ENCODE results near the gene TARS1. TPM values are rescaled to one million over a fixed set of nuclear protein-coding genes. Genes with fewer than 3 reads are reported as not detected.

Gene TARS1
- total and polyA plus RNA-seq, 2 of the 13 experiments (the other 11 are each of a cell fraction or from before 2014, with no cell fraction given): 77.0 to 184 TPM

- peak; percentile 57; the same call in 1 of the 2 replicates for TF ChIP-seq ZNF609 (CRISPR knock-in tag; IDR thresholded peaks at IDR 0.05; ENCODE audit: borderline replicate concordance)
- TF ChIP-seq ZNF841 (CRISPR knock-in tag; IDR thresholded peaks at IDR 0.05; ENCODE audit: borderline replicate concordance): no peak
- TF ChIP-seq ATF2 (CRISPR knock-in tag; IDR thresholded peaks at IDR 0.05): peak; percentile 42; the same call in 1 of the 2 replicates
- no peak for TF ChIP-seq ZNF550 (CRISPR knock-in tag; IDR thresholded peaks at IDR 0.05; ENCODE audit: borderline replicate concordance)
- no peak for TF ChIP-seq ZNF383 (CRISPR knock-in tag; IDR thresholded peaks at IDR 0.05; ENCODE audit: borderline replicate concordance)
- TF ChIP-seq MYC (CRISPR knock-in tag; IDR thresholded peaks at IDR 0.05; ENCODE audit: borderline replicate concordance): peak; percentile 94; the same call in 1 of the 2 replicates
- TF ChIP-seq KLF13 (CRISPR knock-in tag; IDR thresholded peaks at IDR 0.05): no peak
- TF ChIP-seq NFE2L2 (IDR thresholded peaks at IDR 0.05; ENCODE audit: low read length): no peak
- no peak for TF ChIP-seq ZNF138 (CRISPR knock-in tag; IDR thresholded peaks at IDR 0.05; ENCODE audit: low read depth)
- peak; percentile 36; the same call in 1 of the 2 replicates for TF ChIP-seq ZNF580 (CRISPR knock-in tag; IDR thresholded peaks at IDR 0.05; ENCODE audit: borderline replicate concordance, low read depth)
- TF ChIP-seq KLF11 (CRISPR knock-in tag; IDR thresholded peaks at IDR 0.05): peak; percentile 22; the same call in 1 of the 2 replicates
- TF ChIP-seq CEBPG (CRISPR knock-in tag; IDR thresholded peaks at IDR 0.05): peak; percentile 99
- TF ChIP-seq ZNF441 (CRISPR knock-in tag; IDR thresholded peaks at IDR 0.05; ENCODE audit: borderline replicate concordance): no peak
- peak; percentile 67 for TF ChIP-seq SOX5 (CRISPR knock-in tag; IDR thresholded peaks at IDR 0.05; ENCODE audit: borderline replicate concordance)
- peak; percentile 93 for TF ChIP-seq KAT8 (CRISPR knock-in tag; IDR thresholded peaks at IDR 0.05)
- peak; percentile 75 for TF ChIP-seq FOXK2 (IDR thresholded peaks at IDR 0.05)
- peak; percentile 87 for TF ChIP-seq ZSCAN29 (CRISPR knock-in tag; conservative IDR thresholded peaks at IDR 0.05)
- TF ChIP-seq CHD4 (IDR thresholded peaks at IDR 0.05; ENCODE audit: borderline replicate concordance, low read length): no peak
- peak; percentile 38; the same call in 1 of the 2 replicates for TF ChIP-seq HDAC2 (CRISPR knock-in tag; IDR thresholded peaks at IDR 0.05)
- TF ChIP-seq HMG20B (CRISPR knock-in tag; conservative IDR thresholded peaks at IDR 0.05): no peak
- 0 out of 2 replicates have a peak, but pooled peaks have one; percentile 40 for TF ChIP-seq ZFP90 (CRISPR knock-in tag; IDR thresholded peaks at IDR 0.05; ENCODE audit: borderline replicate concordance)
- TF ChIP-seq ZNF788 (CRISPR knock-in tag; IDR thresholded peaks at IDR 0.05; ENCODE audit: borderline replicate concordance): peak; percentile 80; the same call in 1 of the 2 replicates
- no peak for TF ChIP-seq ATAD3A (CRISPR knock-in tag; IDR thresholded peaks at IDR 0.05)
- TF ChIP-seq KLF6 (CRISPR knock-in tag; IDR thresholded peaks at IDR 0.05): peak; percentile 54; the same call in 1 of the 2 replicates
- no peak for TF ChIP-seq NONO (IDR thresholded peaks at IDR 0.05)
- TF ChIP-seq NONO (CRISPR knock-in tag; conservative IDR thresholded peaks at IDR 0.05): peak; percentile 52
Measured at GRCh38 chr5:33440482-33441240, at the start of gene TARS1 (continued).
